ENCODE results near the gene LIPC. TPM values are rescaled to one million over a fixed set of nuclear protein-coding genes. Genes with fewer than 3 reads are reported as not detected.

LIPC gene
- total RNA-seq, 1 donor from 2014 or later = not detected

GRCh38 chr15:58526647-58527192 is 94.9 kb downstream of the LIPC start:
- no peak for TF ChIP-seq CTCF (IDR thresholded peaks at IDR 0.05)
- no peaks in the 10 kb centered on the region for H3K9me3 Mint-ChIP-seq (ENCODE audit: unreplicated experiment)
- no peak overlapping the region for H3K4me3 Mint-ChIP-seq (ENCODE audit: unreplicated experiment)
- no peaks in the 10 kb centered on the region for H3K36me3 Mint-ChIP-seq (ENCODE audit: unreplicated experiment)
- H3K27ac Mint-ChIP-seq (ENCODE audit: unreplicated experiment) = no peak overlapping the region
- peaks cover 3% of the 10 kb centered on the region for H3K27me3 Mint-ChIP-seq (ENCODE audit: unreplicated experiment)
- DNase-seq (ENCODE audit: extremely low spot score, unreplicated experiment) = no peak
- peaks cover 47% of the 10 kb centered on the region for H3K4me1 Mint-ChIP-seq (ENCODE audit: unreplicated experiment)

DNA sequence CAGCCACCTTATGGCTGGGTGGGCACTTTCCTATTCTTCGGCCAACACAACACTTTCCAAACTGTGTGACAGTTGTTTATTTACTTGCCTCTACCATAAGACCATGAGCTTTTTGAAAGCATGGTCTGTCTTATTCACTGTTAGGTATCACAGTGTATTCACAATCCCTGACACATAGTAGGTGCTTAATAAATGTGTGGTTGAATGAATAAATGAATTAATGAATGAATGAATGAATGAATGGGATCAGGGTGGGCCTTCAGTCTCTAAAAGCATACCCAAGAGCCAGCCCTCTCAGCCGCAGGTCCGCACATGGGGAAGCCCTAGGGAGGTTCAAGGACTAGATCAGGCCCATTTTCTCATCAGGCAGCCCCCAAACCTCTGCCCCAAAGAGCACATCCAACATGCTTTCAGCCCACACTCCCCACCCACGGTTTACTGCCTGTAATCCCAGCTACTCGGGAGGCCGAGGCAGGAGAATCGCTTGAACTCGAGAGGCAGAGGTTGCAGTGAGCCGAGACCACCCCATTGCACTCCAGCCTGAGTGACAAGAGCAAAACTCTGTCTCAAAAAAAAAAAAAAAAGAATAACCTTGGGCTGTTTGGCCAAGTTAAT is 95.9 kb downstream of the LIPC start:
- Mint-ChIP-seq H3K27me3 (ENCODE audit: unreplicated experiment) (peaks cover 3% of the 10 kb centered on the region), H3K4me3 (ENCODE audit: unreplicated experiment) (no peak overlapping the region), H3K4me1 (ENCODE audit: unreplicated experiment) (peaks cover 37% of the 10 kb centered on the region), H3K36me3 (ENCODE audit: unreplicated experiment) (no peaks in the 10 kb centered on the region), H3K27ac (ENCODE audit: unreplicated experiment) (peak overlapping the region; percentile 46), H3K9me3 (ENCODE audit: unreplicated experiment) (no peaks in the 10 kb centered on the region)
- TF ChIP-seq CTCF (IDR thresholded peaks at IDR 0.05) = no peak
- no peak for DNase-seq (ENCODE audit: extremely low spot score, unreplicated experiment)

DNA sequence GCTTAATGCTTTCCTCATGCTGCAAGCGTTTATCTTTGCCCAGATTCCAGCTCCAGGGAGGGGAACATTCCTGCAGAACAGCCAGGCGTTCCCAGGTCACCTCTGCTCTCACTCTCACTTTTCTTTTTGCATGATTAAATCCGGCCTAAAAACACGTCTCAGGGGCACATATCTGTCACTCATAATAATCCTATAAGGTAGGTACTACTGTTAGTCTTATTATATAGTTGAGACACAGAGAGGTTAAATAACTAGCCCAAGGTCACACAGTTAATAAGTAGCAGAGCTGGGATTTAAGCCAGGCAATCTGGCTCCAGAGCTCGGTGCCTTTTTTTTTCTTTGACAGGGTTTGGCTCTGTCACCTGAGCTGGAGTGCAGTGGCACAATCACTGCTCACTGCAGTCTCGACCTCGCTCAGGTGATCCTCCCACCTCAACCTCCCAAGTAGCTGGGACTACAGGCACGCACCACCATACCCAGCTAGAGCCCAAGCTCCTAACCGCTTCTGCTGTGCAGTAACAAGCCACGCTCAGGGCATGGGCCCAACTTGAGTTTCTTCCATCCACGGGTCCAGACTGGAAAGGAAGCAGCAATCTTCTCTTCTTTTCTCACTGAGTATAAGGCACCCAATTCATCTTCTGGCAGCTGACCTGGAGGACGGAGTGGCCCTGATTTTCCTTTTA is 96.5 kb downstream of the LIPC start:
- no peak overlapping the region for H3K4me3 Mint-ChIP-seq (ENCODE audit: unreplicated experiment)
- peaks cover 32% of the 10 kb centered on the region for H3K4me1 Mint-ChIP-seq (ENCODE audit: unreplicated experiment)
- H3K36me3 Mint-ChIP-seq (ENCODE audit: unreplicated experiment) = no peaks in the 10 kb centered on the region
- H3K27ac Mint-ChIP-seq (ENCODE audit: unreplicated experiment) = peak overlapping the region; percentile 57
- TF ChIP-seq CTCF (IDR thresholded peaks at IDR 0.05) = no peak
- H3K9me3 Mint-ChIP-seq (ENCODE audit: unreplicated experiment) = no peaks in the 10 kb centered on the region
- no peak for DNase-seq (ENCODE audit: extremely low spot score, unreplicated experiment)
- H3K27me3 Mint-ChIP-seq (ENCODE audit: unreplicated experiment) = peaks cover 3% of the 10 kb centered on the region

GRCh38 chr15:58529041-58529440 is 97.2 kb downstream of the LIPC start:
- no peak for TF ChIP-seq CTCF (IDR thresholded peaks at IDR 0.05)
- H3K27ac Mint-ChIP-seq (ENCODE audit: unreplicated experiment) = no peak overlapping the region
- no peak overlapping the region for H3K4me3 Mint-ChIP-seq (ENCODE audit: unreplicated experiment)
- no peak for DNase-seq (ENCODE audit: extremely low spot score, unreplicated experiment)
- no peaks in the 10 kb centered on the region for H3K9me3 Mint-ChIP-seq (ENCODE audit: unreplicated experiment)
- H3K36me3 Mint-ChIP-seq (ENCODE audit: unreplicated experiment) = no peaks in the 10 kb centered on the region
- peaks cover 3% of the 10 kb centered on the region for H3K27me3 Mint-ChIP-seq (ENCODE audit: unreplicated experiment)
- peaks cover 28% of the 10 kb centered on the region for H3K4me1 Mint-ChIP-seq (ENCODE audit: unreplicated experiment)

- no peak for DNase-seq (ENCODE audit: extremely low spot score, unreplicated experiment)
- Mint-ChIP-seq H3K4me1 (ENCODE audit: unreplicated experiment) (peaks cover 30% of the 10 kb centered on the region), H3K4me3 (ENCODE audit: unreplicated experiment) (no peak overlapping the region), H3K27ac (ENCODE audit: unreplicated experiment) (no peak overlapping the region), H3K27me3 (ENCODE audit: unreplicated experiment) (peaks cover 3% of the 10 kb centered on the region), H3K9me3 (ENCODE audit: unreplicated experiment) (no peaks in the 10 kb centered on the region), H3K36me3 (ENCODE audit: unreplicated experiment) (no peaks in the 10 kb centered on the region)
- no peak for TF ChIP-seq CTCF (IDR thresholded peaks at IDR 0.05)
These were observed 98.3 kb downstream of the LIPC start for GRCh38 chr15:58530056-58530590.
